BLaER1 (cell line): ENCODE data around the gene RALA.

ENCODE experiments used
- H3K27ac ChIP-seq: shearing (Covaris generic); formaldehyde crosslinking; 2 replicates; pipeline ENCODE4 v1.8.1; 2022
- H3K27me3 ChIP-seq: shearing (Covaris generic); formaldehyde crosslinking; 2 replicates; pipeline ENCODE4 v1.8.1; 2022
- H3K36me3 ChIP-seq: shearing (Covaris generic); formaldehyde crosslinking; 2 replicates; pipeline ENCODE4 v1.8.1; 2022
- H3K4me1 ChIP-seq: shearing (Covaris generic); formaldehyde crosslinking; 2 replicates; pipeline ENCODE4 v1.8.1; 2022
- H3K4me2 ChIP-seq: shearing (Covaris generic); formaldehyde crosslinking; 2 replicates; pipeline ENCODE4 v1.8.1; 2022
- H3K4me3 ChIP-seq: shearing (Covaris generic); formaldehyde crosslinking; 2 replicates; pipeline ENCODE4 v1.8.1; 2022
- H3K9ac ChIP-seq: shearing (Covaris generic); formaldehyde crosslinking; 2 replicates; pipeline ENCODE4 v1.8.1; 2022
- H3K9me3 ChIP-seq: shearing (Covaris generic); formaldehyde crosslinking; 2 replicates; pipeline ENCODE4 v1.8.1; 2022
- H4K20me1 ChIP-seq: shearing (Covaris generic); formaldehyde crosslinking; 2 replicates; pipeline ENCODE4 v1.8.1; 2022
- Cebpa-rat ChIP-seq: shearing (Covaris generic); IDR thresholded peaks from 2 replicates; pipeline ENCODE4 v1.8.1; 2022

RALA gene

DNA sequence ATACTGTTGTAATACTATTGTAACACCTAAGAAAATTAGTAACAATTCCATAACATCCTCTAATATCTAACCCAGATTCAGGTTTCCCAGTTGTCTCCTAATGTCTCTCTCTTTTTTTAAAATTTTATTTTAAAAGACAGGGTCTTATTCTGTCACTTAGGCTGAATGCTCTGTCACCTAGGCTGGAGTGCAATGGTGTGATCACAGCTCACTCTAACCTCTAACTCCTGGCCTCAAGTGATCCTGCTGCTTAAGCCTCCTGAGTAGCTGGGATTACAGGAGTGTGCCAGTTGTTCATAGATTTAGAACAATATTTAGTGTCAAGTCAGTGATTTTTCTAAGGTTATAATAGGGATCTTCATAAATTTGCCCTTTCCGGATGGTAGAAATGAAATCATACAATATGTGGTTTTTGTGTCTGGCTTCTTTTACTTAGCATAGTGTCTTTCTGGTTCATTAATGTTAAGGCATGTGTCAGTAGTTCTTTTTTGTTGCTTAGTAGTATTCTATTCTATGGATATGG is 14.7 kb downstream of the RALA start:
- no peak overlapping the region for H3K27ac ChIP-seq
- H3K36me3 ChIP-seq, result peaks cover 44% of the 10 kb centered on the region
- peaks cover 8% of the 10 kb centered on the region for H3K9me3 ChIP-seq
- H3K4me3 ChIP-seq, result no peak overlapping the region
- no peaks in the 10 kb centered on the region for H3K27me3 ChIP-seq
- no peak overlapping the region for H3K9ac ChIP-seq
- peaks cover 14% of the 10 kb centered on the region for H3K4me1 ChIP-seq
- no peak overlapping the region for H3K4me2 ChIP-seq
- no peak for TF ChIP-seq Cebpa-rat
- peaks cover 52% of the 10 kb centered on the region for H4K20me1 ChIP-seq

DNA sequence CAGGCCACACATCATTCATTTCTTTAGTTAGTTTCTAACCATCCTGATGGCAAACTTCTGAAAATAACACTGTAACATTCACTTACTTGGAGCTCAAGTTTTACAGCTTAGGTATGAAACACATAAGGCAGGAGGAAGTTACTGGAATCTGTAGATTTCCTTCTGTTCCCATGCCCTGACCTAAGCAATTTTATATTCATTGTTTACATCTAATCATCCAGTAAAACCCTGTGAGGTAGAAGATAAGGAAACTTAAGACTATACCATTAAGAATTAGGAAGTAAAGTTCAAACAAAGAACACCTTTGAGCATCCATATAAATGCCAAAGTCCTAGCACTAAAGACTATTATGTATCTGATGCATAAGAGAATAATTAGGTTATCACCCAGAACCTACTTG is 19.5 kb downstream of the RALA start:
- no peak for TF ChIP-seq Cebpa-rat
- Histone ChIP-seq H3K4me2 (no peak overlapping the region), H3K9ac (no peak overlapping the region), H3K9me3 (peaks cover 8% of the 10 kb centered on the region), H3K27me3 (no peaks in the 10 kb centered on the region), H3K4me1 (no peaks in the 10 kb centered on the region), H3K36me3 (peaks cover 24% of the 10 kb centered on the region), H3K27ac (no peak overlapping the region), H3K4me3 (no peak overlapping the region), H4K20me1 (peaks cover 71% of the 10 kb centered on the region)

DNA sequence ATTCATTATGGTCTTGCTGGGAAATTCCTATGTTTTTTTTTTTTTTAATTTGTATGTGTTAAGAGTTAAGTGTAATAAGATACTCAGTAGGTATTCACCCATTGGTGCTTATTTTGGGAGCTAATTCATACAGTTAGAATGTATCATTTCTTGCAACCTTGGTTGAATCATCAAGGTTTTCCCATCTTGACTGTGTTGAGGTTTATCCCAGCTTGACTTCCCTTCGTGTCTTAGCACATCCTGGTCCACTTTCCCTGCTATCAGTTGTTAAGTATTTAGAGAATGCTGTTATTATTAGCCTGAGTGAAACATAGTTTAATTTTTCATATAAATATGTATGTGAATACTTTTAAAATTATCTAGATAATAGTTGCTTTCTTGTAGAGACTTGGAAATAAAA is 20.8 kb downstream of the RALA start:
- H4K20me1 ChIP-seq, result peaks cover 72% of the 10 kb centered on the region
- peaks cover 8% of the 10 kb centered on the region for H3K4me1 ChIP-seq
- no peak overlapping the region for H3K4me3 ChIP-seq
- no peaks in the 10 kb centered on the region for H3K27me3 ChIP-seq
- H3K9me3 ChIP-seq, result peaks cover 5% of the 10 kb centered on the region
- TF ChIP-seq Cebpa-rat, result no peak
- H3K9ac ChIP-seq, result no peak overlapping the region
- H3K4me2 ChIP-seq, result no peak overlapping the region
- no peak overlapping the region for H3K27ac ChIP-seq
- H3K36me3 ChIP-seq, result peaks cover 21% of the 10 kb centered on the region

DNA sequence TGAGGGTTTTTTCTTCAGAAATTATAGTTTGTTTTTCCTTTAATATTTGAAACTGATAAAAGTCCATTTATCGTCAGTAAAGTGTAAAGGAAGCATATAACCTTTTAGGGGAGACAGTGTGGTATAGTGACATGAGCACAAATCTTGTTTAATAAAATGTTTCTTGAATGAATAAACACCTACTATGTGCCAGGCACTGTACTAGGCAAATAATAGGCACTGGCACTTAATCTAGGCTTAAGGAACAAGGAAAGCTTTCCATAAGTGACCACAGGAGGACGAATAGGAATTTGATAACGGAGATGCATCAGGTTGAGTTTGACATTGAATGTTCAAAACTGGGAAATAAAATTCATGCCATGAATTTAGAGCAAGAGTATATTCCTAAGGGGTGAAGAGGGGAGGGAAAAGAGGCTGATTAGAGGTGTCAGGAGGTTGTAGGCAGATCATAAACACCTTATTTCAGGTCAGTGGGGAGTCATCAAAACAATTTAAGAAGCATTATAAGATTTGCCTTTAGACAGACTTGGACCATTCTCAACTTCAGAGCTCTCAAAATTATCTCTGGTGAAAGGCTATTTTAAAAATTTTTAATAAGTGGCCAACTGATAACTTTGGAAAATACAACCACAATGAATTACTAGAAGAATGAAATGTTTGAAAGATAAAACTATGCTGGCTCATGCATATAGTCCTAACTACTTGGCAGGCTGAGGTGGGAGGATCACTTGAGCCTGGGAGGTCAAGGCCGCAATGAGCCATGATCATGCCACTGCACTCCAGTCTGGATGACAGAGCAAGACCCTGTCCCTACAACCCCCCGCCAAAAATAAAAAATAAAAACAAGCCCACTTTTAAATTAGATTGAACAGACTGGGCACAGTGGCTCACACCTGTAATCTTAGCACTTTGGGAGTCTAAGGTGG is 22.4 kb downstream of the RALA start:
- Histone ChIP-seq H3K36me3 (peaks cover 16% of the 10 kb centered on the region), H3K4me3 (no peak overlapping the region), H4K20me1 (peaks cover 73% of the 10 kb centered on the region), H3K9ac (no peak overlapping the region), H3K4me2 (no peak overlapping the region), H3K27me3 (no peaks in the 10 kb centered on the region), H3K9me3 (no peaks in the 10 kb centered on the region; the same call in 1 of the 2 replicates), H3K4me1 (peaks cover 8% of the 10 kb centered on the region), H3K27ac (no peak overlapping the region)
- no peak for TF ChIP-seq Cebpa-rat

DNA sequence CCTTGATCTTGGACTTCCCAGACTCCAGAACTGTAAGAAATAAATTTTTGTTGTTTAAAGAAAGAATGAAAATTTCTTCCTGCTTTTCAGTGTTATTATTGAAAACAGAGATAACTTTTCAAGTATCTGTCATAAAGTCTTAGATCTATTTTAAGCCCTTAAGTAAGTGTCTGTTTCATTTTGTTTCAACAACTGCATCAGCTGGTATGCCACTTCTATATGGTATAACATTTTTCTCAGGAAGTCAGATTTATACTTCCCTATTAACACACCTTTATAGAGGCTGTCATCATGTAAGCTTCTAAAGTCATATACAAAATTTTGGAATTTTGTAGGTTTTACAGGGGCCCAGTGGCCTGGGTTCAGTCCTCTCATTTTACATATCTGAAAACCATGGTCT is 24.4 kb downstream of the RALA start:
- H3K9ac ChIP-seq, result no peak overlapping the region
- no peak overlapping the region for H3K4me3 ChIP-seq
- no peak overlapping the region for H3K27ac ChIP-seq
- no peaks in the 10 kb centered on the region for H3K27me3 ChIP-seq
- peaks cover 73% of the 10 kb centered on the region for H4K20me1 ChIP-seq
- peaks cover 16% of the 10 kb centered on the region for H3K36me3 ChIP-seq
- TF ChIP-seq Cebpa-rat, result no peak
- H3K4me1 ChIP-seq, result peaks cover 8% of the 10 kb centered on the region
- H3K9me3 ChIP-seq, result no peaks in the 10 kb centered on the region; the same call in 1 of the 2 replicates
- H3K4me2 ChIP-seq, result no peak overlapping the region

- TF ChIP-seq Cebpa-rat, result no peak
- peaks cover 8% of the 10 kb centered on the region for H3K4me1 ChIP-seq
- H3K9ac ChIP-seq, result no peak overlapping the region
- no peak overlapping the region for H3K4me3 ChIP-seq
- H3K4me2 ChIP-seq, result no peak overlapping the region
- H3K36me3 ChIP-seq, result peaks cover 19% of the 10 kb centered on the region
- H3K27me3 ChIP-seq, result no peaks in the 10 kb centered on the region
- H3K9me3 ChIP-seq, result peaks cover 13% of the 10 kb centered on the region
- no peak overlapping the region for H3K27ac ChIP-seq
- peaks cover 50% of the 10 kb centered on the region; the same call in 1 of the 2 replicates for H4K20me1 ChIP-seq
Observed at GRCh38 chr7:39650676-39651075, 27.3 kb downstream of the RALA start.

DNA sequence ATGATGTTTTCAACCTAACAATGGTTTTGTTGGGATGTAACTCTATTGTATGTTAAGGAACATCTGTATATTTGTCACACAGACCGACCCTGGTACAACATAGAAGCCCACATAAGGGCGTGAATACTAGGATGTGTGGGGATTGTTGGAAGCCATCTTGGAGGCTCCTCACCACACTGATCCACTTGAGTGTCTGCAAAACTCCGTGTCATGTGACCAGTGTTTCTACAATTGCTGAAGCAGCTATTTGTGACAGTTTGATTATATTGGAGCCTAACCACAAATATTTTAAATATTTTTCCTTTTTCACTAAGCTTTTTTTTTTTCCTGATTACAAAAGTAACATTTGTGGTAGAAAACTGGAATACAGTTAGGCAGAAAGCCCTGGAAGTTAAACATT is 27.9 kb downstream of the RALA start:
- Histone ChIP-seq H3K9me3 (peaks cover 13% of the 10 kb centered on the region), H3K4me2 (no peak overlapping the region), H3K27ac (no peak overlapping the region), H3K4me3 (no peak overlapping the region), H3K9ac (no peak overlapping the region), H3K27me3 (no peaks in the 10 kb centered on the region), H3K36me3 (peaks cover 20% of the 10 kb centered on the region), H4K20me1 (peaks cover 45% of the 10 kb centered on the region; the same call in 1 of the 2 replicates), H3K4me1 (peaks cover 8% of the 10 kb centered on the region)
- no peak for TF ChIP-seq Cebpa-rat

GRCh38 chr7:39656415-39656814 is 33.0 kb downstream of the RALA start:
- Histone ChIP-seq H3K36me3 (peaks cover 36% of the 10 kb centered on the region), H3K4me1 (no peaks in the 10 kb centered on the region), H3K4me3 (no peak overlapping the region), H3K9me3 (peaks cover 45% of the 10 kb centered on the region), H4K20me1 (0 out of 2 replicates have a peak, but pooled peaks cover 4% of the 10 kb centered on the region), H3K4me2 (no peak overlapping the region), H3K27ac (no peak overlapping the region), H3K27me3 (no peaks in the 10 kb centered on the region), H3K9ac (no peak overlapping the region)
- no peak for TF ChIP-seq Cebpa-rat

GRCh38 chr7:39659356-39660013 is 36.1 kb downstream of the RALA start:
- no peak overlapping the region for H3K9ac ChIP-seq
- H3K4me3 ChIP-seq, result no peak overlapping the region
- H3K27me3 ChIP-seq, result no peaks in the 10 kb centered on the region
- H3K9me3 ChIP-seq, result peaks cover 75% of the 10 kb centered on the region
- no peaks in the 10 kb centered on the region for H4K20me1 ChIP-seq
- H3K4me1 ChIP-seq, result no peaks in the 10 kb centered on the region
- peaks cover 67% of the 10 kb centered on the region for H3K36me3 ChIP-seq
- TF ChIP-seq Cebpa-rat, result no peak
- no peak overlapping the region for H3K4me2 ChIP-seq
- no peak overlapping the region for H3K27ac ChIP-seq

GRCh38 chr7:39661960-39662359 is 38.6 kb downstream of the RALA start:
- TF ChIP-seq Cebpa-rat, result no peak
- Histone ChIP-seq H3K4me3 (no peak overlapping the region), H4K20me1 (no peaks in the 10 kb centered on the region), H3K4me1 (peaks cover 2% of the 10 kb centered on the region; the same call in 1 of the 2 replicates), H3K9me3 (peaks cover 58% of the 10 kb centered on the region), H3K27me3 (no peaks in the 10 kb centered on the region), H3K4me2 (no peak overlapping the region), H3K36me3 (peaks cover 57% of the 10 kb centered on the region), H3K27ac (no peak overlapping the region), H3K9ac (no peak overlapping the region)
